IMR-90 (cell line): Measurements from ENCODE around the gene ME3. TPM values are rescaled to one million over a fixed set of nuclear protein-coding genes. Genes with fewer than 3 reads are reported as not detected.
A peak's percentile ranks its signal among the peaks of the same experiment; 100 is the strongest.

Source experiments
- ATAC-seq: fragments of 200-7000 bp; cut with Tn5 transposase; 2 replicates; pipeline ENCODE4 v1.9.1; 2020; ENCODE audit warnings: low read depth, mild to moderate bottlenecking, moderate library complexity
- BruUV-seq: library from RNA; stranded (reverse); fragments of 400-500 nt; replicated peaks from 2 replicates; lab custom pipeline; 2021; lab: Mats Ljungman, UMichigan
- CTCF ChIA-PET: fragments of 300-600 bp; formaldehyde crosslinking; extraction: SDS; loops from one replicate; lab custom pipeline; 2021; ENCODE audit warnings: antibody characterized with exemption; lab: Yijun Ruan, JAX
- POLR2A ChIA-PET: fragments of 300-600 bp; sonication (Branson Sonifier 250); formaldehyde crosslinking; loops from one replicate; lab custom pipeline; 2022; ENCODE audit warnings: antibody characterized with exemption; ENCODE audit not compliant: unreplicated experiment; lab: Charles Lee
- DNase-seq: peaks from one replicate; pipeline ENCODE4 v3.0.0; 2013
- H2AFZ ChIP-seq: replicated peaks from 2 replicates; pipeline ENCODE3; 2013; ENCODE audit warnings: low read length, mild to moderate bottlenecking; ENCODE audit not compliant: poor library complexity
- H2AK5ac ChIP-seq: 2 replicates; pipeline ENCODE4 v1.6.1; 2013; ENCODE audit warnings: low read depth, low read length, inconsistent platforms
- H2AK9ac ChIP-seq: replicated peaks from 2 replicates; pipeline ENCODE3; 2013; ENCODE audit warnings: mild to moderate bottlenecking, low read depth, low read length, moderate library complexity; ENCODE audit not compliant: poor library complexity
- H2BK120ac ChIP-seq: 2 replicates; pipeline ENCODE4 v1.6.1; 2013; ENCODE audit warnings: low read depth, low read length, inconsistent platforms
- H2BK15ac ChIP-seq: 3 replicates; pipeline ENCODE4 v1.6.1; 2013; ENCODE audit warnings: low read depth, low read length, inconsistent platforms
- H2BK20ac ChIP-seq: 2 replicates; pipeline ENCODE4 v1.6.1; 2013; ENCODE audit warnings: low read depth, mild to moderate bottlenecking, inconsistent platforms, low read length, moderate library complexity
- H2BK5ac ChIP-seq: 2 replicates; pipeline ENCODE4 v1.6.1; 2013; ENCODE audit warnings: mild to moderate bottlenecking, low read depth, low read length, inconsistent platforms; ENCODE audit not compliant: poor library complexity, severe bottlenecking
- H3K14ac ChIP-seq: replicated peaks from 2 replicates; pipeline ENCODE4 v1.6.1; 2013; ENCODE audit warnings: low read depth, low read length, inconsistent platforms
- H3K18ac ChIP-seq: 2 replicates; pipeline ENCODE4 v1.6.1; 2013; ENCODE audit warnings: low read depth, low read length, control low read depth
- H3K23ac ChIP-seq: 2 replicates; pipeline ENCODE4 v1.6.1; 2013; ENCODE audit warnings: low read depth, low read length, inconsistent platforms
- H3K27ac ChIP-seq: 2 replicates; pipeline ENCODE4 v1.5.1; 2013; ENCODE audit warnings: mild to moderate bottlenecking, control low read depth, low read length; ENCODE audit not compliant: insufficient read depth
- H3K27me3 ChIP-seq: 2 replicates; pipeline ENCODE4 v1.6.1; 2013; ENCODE audit warnings: low read length; ENCODE audit not compliant: control insufficient read depth, insufficient read depth
- H3K36me3 ChIP-seq: 2 replicates; pipeline ENCODE4 v1.6.1; 2013; ENCODE audit warnings: low read length, mixed read lengths; ENCODE audit not compliant: control insufficient read depth, insufficient read depth
- H3K4ac ChIP-seq: 2 replicates; pipeline ENCODE4 v1.6.1; 2013; ENCODE audit warnings: low read depth, low read length, inconsistent platforms
- H3K4me1 ChIP-seq: 2 replicates; pipeline ENCODE4 v1.6.1; 2013; ENCODE audit warnings: low read length, mixed read lengths; ENCODE audit not compliant: control insufficient read depth, insufficient read depth
- H3K4me2 ChIP-seq: 2 replicates; pipeline ENCODE4 v1.6.1; 2013; ENCODE audit warnings: low read depth, mild to moderate bottlenecking, control low read depth, low read length, moderate library complexity
- H3K4me3 ChIP-seq: 2 replicates; pipeline ENCODE4 v1.5.1; 2013; ENCODE audit warnings: low read depth, mild to moderate bottlenecking, control low read depth, low read length, moderate library complexity; ENCODE audit not compliant: insufficient read depth
- H3K56ac ChIP-seq: 2 replicates; pipeline ENCODE4 v1.6.1; 2013; ENCODE audit warnings: low read length, inconsistent platforms; ENCODE audit not compliant: insufficient read depth; ENCODE audit errors: extremely low read depth
- H3K79me1 ChIP-seq, 2 experiments: 2 replicates each; pipeline ENCODE4 v1.6.1; 2013; ENCODE audit warnings: low read length in 2 of 2, inconsistent platforms in 1 of 2, low read depth in 1 of 2
- H3K9ac ChIP-seq: 2 replicates; pipeline ENCODE4 v1.6.1; 2013; ENCODE audit warnings: low read depth, low read length, control low read depth
- H3K9me1 ChIP-seq: 2 replicates; pipeline ENCODE4 v1.6.1; 2013; ENCODE audit warnings: low read length, inconsistent platforms; ENCODE audit not compliant: insufficient read depth
- H3K9me3 ChIP-seq: 2 replicates; pipeline ENCODE4 v1.6.1; 2013; ENCODE audit warnings: low read length; ENCODE audit not compliant: control insufficient read depth, insufficient read depth
- H4K20me1 ChIP-seq: 2 replicates; pipeline ENCODE4 v1.6.1; 2013; ENCODE audit warnings: low read length, inconsistent platforms; ENCODE audit not compliant: insufficient read depth
- H4K5ac ChIP-seq: 2 replicates; pipeline ENCODE4 v1.6.1; 2013; ENCODE audit warnings: mild to moderate bottlenecking, low read depth, low read length, control low read depth
- H4K8ac ChIP-seq, 2 experiments: 2 replicates each; pipeline ENCODE4 v1.6.1; 2013; ENCODE audit warnings: low read depth in 2 of 2, low read length in 2 of 2, control low read depth in 1 of 2, inconsistent platforms in 1 of 2
- H4K91ac ChIP-seq: 2 replicates; pipeline ENCODE4 v1.6.1; 2013; ENCODE audit warnings: low read depth, low read length, inconsistent platforms; ENCODE audit not compliant: insufficient read depth
- BHLHE40 ChIP-seq: fragments of 150-350 bp; IDR thresholded peaks from 2 replicates; pipeline ENCODE4 v1.6.1; 2016; ENCODE audit warnings: mild to moderate bottlenecking, low read depth, low read length
- CEBPB ChIP-seq: IDR thresholded peaks from 2 replicates; pipeline ENCODE4 v1.6.1; 2012; ENCODE audit warnings: low read depth, low read length, improper control_type of control experiment
- CHD1 ChIP-seq: IDR thresholded peaks from 2 replicates; pipeline ENCODE4 v1.6.1; 2012; ENCODE audit warnings: low read depth, low read length, improper control_type of control experiment
- CTCF ChIP-seq: conservative IDR thresholded peaks from 2 replicates; pipeline ENCODE4 v1.5.1; 2012; ENCODE audit warnings: mild to moderate bottlenecking, low read depth, low read length, improper control_type of control experiment
- ELK1 ChIP-seq: fragments of 150-350 bp; IDR thresholded peaks from 2 replicates; pipeline ENCODE4 v1.6.1; 2016; ENCODE audit warnings: low read depth, mild to moderate bottlenecking, low read length, moderate library complexity, borderline replicate concordance
- FOS ChIP-seq: fragments of 150-350 bp; IDR thresholded peaks from 2 replicates; pipeline ENCODE4 v1.6.1; 2016; ENCODE audit warnings: low read depth, low read length
- MAFK ChIP-seq: IDR thresholded peaks from 2 replicates; pipeline ENCODE4 v1.6.1; 2012; ENCODE audit warnings: low read depth, low read length, improper control_type of control experiment
- MAZ ChIP-seq: IDR thresholded peaks from 2 replicates; pipeline ENCODE4 v1.6.1; 2012; ENCODE audit warnings: low read depth, mild to moderate bottlenecking, low read length, improper control_type of control experiment, moderate library complexity, borderline replicate concordance
- MXI1 ChIP-seq: IDR thresholded peaks from 2 replicates; pipeline ENCODE4 v1.6.1; 2012; ENCODE audit warnings: low read depth, mild to moderate bottlenecking, low read length, moderate library complexity, borderline replicate concordance
- NFE2L2 ChIP-seq: fragments of 150-350 bp; IDR thresholded peaks from 2 replicates; pipeline ENCODE4 v1.6.1; 2016; ENCODE audit warnings: low read depth, mild to moderate bottlenecking, low read length
- POLR2A ChIP-seq: IDR thresholded peaks from 2 replicates; pipeline ENCODE4 v1.6.1; 2012; ENCODE audit warnings: mild to moderate bottlenecking, low read depth, low read length
- RAD21 ChIP-seq: IDR thresholded peaks from 2 replicates; pipeline ENCODE4 v1.6.1; 2012; ENCODE audit warnings: low read length, improper control_type of control experiment
- RCOR1 ChIP-seq: IDR thresholded peaks from 2 replicates; pipeline ENCODE4 v1.6.1; 2012; ENCODE audit warnings: mild to moderate bottlenecking, low read length, improper control_type of control experiment; ENCODE audit not compliant: insufficient replicate concordance
- RFX5 ChIP-seq: IDR thresholded peaks from 2 replicates; pipeline ENCODE4 v1.8.0; 2012; ENCODE audit warnings: low read depth, mild to moderate bottlenecking, low read length, moderate library complexity
- SMC3 ChIP-seq: fragments of 150-350 bp; IDR thresholded peaks from 2 replicates; pipeline ENCODE4 v1.6.1; 2016; ENCODE audit warnings: low read depth, mild to moderate bottlenecking, antibody characterized with exemption, low read length, moderate library complexity
- USF2 ChIP-seq: fragments of 150-350 bp; IDR thresholded peaks from 2 replicates; pipeline ENCODE4 v1.6.1; 2017; ENCODE audit warnings: mild to moderate bottlenecking, antibody characterized with exemption, low read length, low read depth
- WGBS, 2 experiments: methylation state at CpG; one replicate each; pipeline versions ENCODE4 v1.1.5 to v1.1.7; 2013; ENCODE audit warnings: missing lambda C conversion rate in 2 of 2; ENCODE audit not compliant: insufficient read length in 1 of 2; ENCODE audit errors: extremely low coverage in 2 of 2; 5-methylcytosine and 5-hydroxymethylcytosine counted together
- dilution Hi-C: fragments of 300-500 bp; cut with HindIII; formaldehyde crosslinking; loops from one replicate; pipeline ENCODE4 v1.14.3; 2018; ENCODE audit warnings: low sequenced_read_pairs; ENCODE audit not compliant: unreplicated experiment
- in situ Hi-C: fragments of 300-500 bp; cut with MboI; formaldehyde crosslinking; loops from 3 replicates; pipeline ENCODE4 v1.14.3; 2019; ENCODE audit warnings: low sequenced_read_pairs, inconsistent platforms, mixed read lengths
- intact Hi-C: fragments of 100-400 bp; cut with micrococcal nuclease; formaldehyde crosslinking; loops from 2 replicates; pipeline ENCODE4 v1.10.0; 2022
- polyA plus RNA-seq, 3 experiments: library from polyadenylated mRNA; depleted of rRNA; stranded (reverse); fragments of >200 nt; gene quantifications; 2 replicates each; pipeline ENCODE4 v1.2.3, GENCODE V29; 2012; ENCODE audit warnings: low replicate concordance in 1 of 3
- total RNA-seq: library from RNA; depleted of rRNA; stranded (reverse); fragments of >200 nt; gene quantifications from 2 replicates; pipeline ENCODE4 v1.2.3, GENCODE V29; 2012

The ME3 gene
- total and polyA plus RNA-seq, 2 of the 4 experiments (the other 2 are of a cell fraction) = 7.8 to 9.0 TPM

- Histone ChIP-seq H3K27me3 (no peaks in the 10 kb centered on the region), H3K9me1 (peaks cover 3% of the 10 kb centered on the region; the same call in 1 of the 2 replicates), H3K36me3 (no peaks in the 10 kb centered on the region), H2BK5ac (no peak overlapping the region), H3K14ac (no peak overlapping the region), H3K9ac (no peak overlapping the region), H4K8ac (no peak overlapping the region), H3K4ac (no peak overlapping the region), H2BK20ac (no peak overlapping the region), H3K18ac (no peak overlapping the region), H3K79me1 (0 out of 4 replicates have a peak, but pooled peaks cover 0 to 4% of the 10 kb centered on the region in 2 experiments), H2AFZ (no peak overlapping the region), H2AK5ac (peak overlapping the region; percentile 57; the same call in 1 of the 2 replicates), H3K56ac (no peak overlapping the region), H3K9me3 (no peaks in the 10 kb centered on the region), H4K91ac (no peak overlapping the region), H4K20me1 (no peaks in the 10 kb centered on the region), H3K23ac (no peak overlapping the region), H3K4me2 (no peak overlapping the region), H3K27ac (no peak overlapping the region), H2BK15ac (no peak overlapping the region), H2BK120ac (no peak overlapping the region), H3K4me1 (peaks cover 6% of the 10 kb centered on the region), H3K4me3 (no peak overlapping the region), H4K5ac (no peak overlapping the region), H2AK9ac (no peak overlapping the region)
- in situ Hi-C loops (no loop called here), intact Hi-C loops (no loop called here), dilution Hi-C loops (no loop called here)
- WGBS, 2 experiments = no CpG with 5 or more reads among the region's 1 CpG
- TF ChIP-seq MAZ (no peak), RAD21 (no peak), FOS (no peak), CTCF (no peak), CEBPB (no peak), CHD1 (no peak), MAFK (no peak), BHLHE40 (no peak), MXI1 (no peak), POLR2A (no peak), ELK1 (no peak), SMC3 (no peak), RFX5 (no peak), NFE2L2 (no peak), USF2 (no peak), RCOR1 (no peak)
- DNase-seq (no peak), ATAC-seq (no peak)
- no TSS peak for BruUV-seq
- ChIA-PET POLR2A (no interaction called here), CTCF (no interaction called here)
Measured at GRCh38 chr11:86658534-86658933, 13.9 kb downstream of the ME3 start.
